HG03103 (cell line): ENCODE measurements around the gene GNAT1.

Experiments used
- ATAC-seq: cut with Tn5 transposase; IDR thresholded peaks from one replicate; pipeline ENCODE4 v1.9.1; 2021; ENCODE audit warnings: low read depth; ENCODE audit not compliant: unreplicated experiment

GNAT1 gene

DNA sequence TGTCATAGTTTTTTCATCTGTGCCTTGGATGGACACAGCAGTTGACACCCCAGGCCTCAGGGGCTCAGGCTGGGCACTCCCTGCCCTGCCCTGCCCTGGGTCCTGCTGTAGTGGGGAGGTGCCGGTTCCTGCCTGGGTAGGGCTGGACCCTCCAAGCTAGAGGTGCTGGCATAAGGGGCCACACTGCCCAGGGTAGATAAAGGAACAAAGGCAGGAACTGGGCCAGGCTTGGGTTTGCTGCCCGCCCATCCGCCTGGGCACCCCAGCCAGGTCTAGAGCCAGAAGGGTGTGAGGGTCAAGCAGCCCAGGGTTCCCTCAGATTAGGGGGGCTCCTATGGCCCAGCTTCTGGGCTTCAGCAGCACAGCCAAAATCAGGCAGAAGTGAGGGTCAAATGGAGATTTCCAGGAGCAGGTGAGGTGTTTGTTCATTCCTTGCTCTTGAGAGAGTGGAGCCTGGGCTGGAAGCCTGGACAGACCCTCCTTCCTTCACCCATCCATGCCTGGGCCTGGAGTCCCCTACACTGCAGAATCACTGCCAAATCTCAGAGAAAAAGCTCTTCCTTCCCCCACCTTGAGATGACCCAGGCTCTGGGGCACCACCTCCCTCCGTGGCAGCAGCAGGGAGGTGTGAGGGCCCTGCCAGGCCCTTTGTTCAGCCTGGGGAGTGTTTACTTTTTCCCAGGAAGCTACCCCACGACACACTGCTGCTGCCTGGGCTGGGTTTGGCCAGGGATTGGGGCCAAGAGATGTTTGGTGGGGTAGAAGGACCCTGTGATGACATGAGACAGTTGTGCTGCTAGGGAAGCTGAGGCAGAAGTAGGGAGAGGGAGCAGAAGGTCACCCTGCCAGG, 29.2 kb upstream of the GNAT1 start:
- no peak for ATAC-seq

DNA sequence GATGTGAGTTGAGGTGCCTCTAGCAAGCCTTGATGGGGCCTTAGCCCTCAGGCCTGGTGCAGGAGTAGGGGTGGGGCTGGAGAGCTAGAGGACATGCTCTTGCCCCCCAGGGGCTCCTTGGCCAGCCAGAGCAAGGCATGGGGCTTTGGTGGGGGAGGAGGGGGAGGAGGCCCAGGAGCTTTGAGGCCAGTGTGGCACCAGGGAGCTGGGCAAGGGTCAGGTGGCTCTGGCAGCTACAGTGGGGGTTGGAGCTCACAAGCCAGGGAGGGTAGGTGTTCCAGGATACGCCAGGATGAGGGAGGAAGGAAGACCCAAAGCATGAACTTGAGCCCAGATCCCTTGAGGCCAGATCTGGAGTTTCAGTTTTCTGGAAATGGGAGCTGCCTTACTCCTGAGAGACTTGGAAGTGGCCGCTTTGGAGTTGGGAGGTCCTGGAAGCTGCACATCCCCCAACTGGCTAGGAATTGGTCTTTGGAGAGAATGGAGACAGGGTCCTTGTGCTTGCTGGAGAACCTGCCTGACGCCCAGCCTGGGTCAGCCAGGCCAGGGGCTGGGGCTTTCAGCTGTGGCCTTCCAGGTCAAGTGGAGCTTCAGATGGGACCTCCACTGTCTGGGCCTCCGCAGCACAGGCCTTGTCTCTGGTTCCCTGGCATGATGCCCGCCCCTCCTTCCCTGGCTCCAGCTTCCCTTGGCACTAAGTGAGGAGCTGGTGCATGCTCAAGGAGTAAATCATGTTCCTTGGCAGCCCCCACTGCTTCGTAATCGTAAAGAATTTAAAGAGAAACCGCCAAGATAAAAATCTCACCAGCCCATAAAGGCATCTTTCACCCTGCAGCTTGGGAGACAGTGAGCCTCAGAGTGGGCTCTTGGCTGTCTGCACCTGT, 27.6 kb upstream of the GNAT1 start:
- ATAC-seq, result no peak

DNA sequence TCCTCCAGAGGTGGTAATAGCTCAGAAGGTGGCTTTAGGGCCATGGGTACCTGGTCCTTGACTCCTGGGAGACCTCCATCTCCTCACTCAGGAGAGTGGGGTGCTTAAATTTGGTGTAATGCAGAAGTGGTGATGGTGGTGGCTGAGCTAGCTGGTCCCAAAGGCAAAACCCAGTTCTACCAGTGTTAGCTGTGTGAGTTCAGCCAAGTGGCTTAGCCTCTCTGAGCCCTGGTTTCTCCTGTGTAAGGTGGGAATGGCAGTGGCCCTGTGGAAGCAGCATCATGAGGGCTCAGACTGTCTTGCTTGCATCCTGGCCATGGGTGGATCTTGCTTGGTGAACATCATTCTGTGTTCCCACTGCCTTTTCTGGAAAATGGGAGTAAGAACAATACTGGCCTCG, 26.9 kb upstream of the GNAT1 start:
- no peak for ATAC-seq

DNA sequence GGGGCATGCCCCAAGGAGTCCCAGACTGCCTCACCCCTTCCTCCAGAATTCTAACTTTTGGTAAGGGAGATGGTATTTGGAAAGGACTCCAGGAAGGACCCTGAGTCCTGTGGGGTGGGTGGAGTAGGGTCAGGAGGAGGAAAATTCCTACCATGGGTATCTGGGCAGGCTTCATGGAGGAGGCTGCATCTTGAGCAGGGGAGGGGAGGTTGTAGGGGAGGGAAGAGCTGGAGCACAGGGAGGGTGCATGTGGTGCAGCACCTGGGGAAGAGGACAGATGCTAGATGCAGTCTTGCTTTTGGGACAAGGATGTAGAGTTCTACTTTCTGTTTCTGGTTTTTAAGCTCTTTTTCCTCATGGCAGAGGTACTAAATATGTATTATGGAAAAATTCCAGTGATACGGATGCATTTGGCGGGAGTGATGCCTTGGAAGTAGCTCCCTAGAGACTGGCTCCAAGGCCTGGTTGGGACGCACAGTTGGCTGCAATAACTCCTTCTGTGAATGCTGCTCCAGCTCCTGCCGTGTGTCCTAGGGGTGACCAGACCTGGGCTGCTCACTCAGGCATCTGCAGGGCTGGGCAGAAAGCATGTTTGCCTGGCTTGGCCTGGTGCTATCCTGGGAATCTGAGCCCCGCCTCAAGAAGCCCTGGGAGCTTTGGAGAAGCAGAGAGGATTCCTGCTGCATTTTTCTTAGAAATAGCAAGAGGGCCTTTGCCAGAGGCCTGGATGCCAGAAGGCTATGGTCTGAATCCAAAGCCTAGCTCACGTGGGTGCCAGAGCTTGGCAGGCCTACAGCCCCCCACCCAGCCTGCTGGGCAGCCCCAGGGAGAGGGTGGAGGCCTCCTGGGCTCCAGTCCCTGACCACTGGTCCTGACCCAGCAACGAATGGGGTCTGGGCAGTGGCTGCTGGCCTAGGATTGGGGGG, 26.2 kb upstream of the GNAT1 start:
- no peak for ATAC-seq

DNA sequence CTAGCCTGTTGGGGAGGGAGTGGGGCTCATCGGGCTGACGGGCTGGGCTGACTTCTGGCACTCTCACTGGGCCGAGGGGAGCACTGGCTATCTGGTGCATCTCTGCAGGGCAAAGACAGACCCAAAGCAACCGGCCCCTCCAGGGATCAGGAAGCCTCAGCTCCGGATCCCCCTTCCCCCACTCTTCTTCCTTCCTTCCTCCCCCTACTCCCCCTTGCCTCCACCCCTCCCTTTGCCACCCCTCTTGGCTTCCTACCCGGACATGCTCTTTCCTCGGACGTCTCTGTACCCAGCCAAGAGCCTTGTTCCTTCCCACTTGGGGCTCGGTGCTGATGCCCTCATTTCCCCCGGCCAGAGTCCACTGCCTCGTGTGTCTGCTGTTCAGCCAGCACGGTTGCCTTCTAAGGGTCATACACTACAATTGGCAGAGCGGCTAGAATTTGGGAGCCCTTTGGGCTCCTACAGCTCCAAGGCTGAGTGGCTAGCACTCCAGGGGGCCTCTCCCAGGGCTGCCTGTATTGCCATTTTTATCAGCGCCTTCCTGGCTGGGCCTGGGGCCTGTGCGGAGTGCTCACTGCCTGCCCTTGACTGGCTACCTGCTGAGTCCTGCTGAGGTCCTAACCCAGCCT, 25.4 kb upstream of the GNAT1 start:
- ATAC-seq, result no peak

DNA sequence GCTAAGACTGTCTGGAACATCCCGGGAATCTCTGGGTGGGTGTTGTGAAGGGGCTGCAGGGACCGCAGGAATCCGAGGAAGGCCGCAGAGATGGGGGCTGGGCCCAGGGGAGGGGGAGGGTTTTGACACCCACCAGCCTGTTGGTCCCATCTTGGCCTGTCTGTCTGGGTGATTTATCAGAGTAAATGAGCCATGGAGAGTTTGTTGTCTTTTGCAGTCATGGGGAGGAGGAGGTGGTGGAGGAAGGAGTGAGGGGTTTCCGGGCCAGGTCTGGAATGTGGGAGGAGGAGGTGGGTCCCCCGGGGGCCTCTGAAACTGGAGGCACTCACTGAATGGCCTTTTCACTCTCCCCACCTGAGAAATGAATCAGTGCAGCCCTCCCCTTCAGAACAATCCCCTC, 24.8 kb upstream of the GNAT1 start:
- ATAC-seq, result no peak

DNA sequence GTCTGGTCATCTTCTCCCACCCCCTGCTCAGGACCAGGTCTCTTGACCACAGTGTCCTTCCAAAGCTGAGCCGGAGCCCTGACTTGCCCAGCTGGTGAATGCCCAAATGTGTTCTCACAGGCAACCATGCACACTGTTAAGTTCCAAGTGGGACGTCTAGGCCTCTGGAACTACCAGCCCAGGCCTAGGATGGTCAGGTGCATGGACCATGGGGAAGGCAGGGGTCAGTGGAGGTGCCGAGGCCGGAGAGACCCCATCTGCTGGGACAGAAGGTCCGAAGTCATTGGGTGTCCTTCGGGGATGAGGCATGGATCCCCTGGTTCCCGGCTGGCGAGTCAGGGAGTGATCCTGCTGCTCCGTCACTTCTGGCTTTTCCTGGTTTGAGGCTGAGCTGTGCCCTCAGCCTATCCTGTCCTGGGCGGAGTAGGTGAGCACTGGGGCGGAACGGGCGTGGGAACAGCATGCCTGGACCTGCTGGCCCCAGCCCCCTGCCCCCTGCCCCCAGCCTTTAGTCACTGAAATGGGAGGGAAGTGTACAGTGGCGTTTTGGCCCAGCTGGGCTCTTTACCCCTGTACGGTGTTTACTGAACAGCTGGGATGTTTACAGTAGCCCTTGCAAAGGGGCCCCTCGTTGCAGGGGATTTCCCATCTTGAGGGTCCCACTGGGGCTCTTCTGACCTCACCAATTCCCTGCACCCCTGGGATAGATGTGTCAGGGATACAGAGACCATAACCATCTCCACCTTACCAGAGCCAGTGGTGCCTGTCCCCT, 24.2 kb upstream of the GNAT1 start:
- no peak for ATAC-seq

DNA sequence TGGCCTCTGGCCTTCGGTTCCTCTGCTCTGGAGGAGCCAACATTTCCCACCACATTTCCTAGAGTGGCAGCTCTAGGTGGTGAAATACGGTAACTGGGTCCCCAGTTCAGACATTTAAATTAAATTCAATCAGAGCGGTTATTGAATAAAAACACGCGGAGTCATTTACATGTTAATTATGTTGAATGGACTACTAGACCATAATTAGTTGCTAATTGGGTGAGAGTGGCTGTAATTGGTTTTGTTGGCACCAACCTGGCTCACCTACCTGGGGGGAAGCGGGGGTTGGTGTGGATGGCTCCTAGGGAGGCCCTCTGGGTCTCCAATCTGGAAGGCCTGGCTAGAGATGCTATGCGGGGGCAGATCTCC, 23.6 kb upstream of the GNAT1 start:
- ATAC-seq, result no peak

DNA sequence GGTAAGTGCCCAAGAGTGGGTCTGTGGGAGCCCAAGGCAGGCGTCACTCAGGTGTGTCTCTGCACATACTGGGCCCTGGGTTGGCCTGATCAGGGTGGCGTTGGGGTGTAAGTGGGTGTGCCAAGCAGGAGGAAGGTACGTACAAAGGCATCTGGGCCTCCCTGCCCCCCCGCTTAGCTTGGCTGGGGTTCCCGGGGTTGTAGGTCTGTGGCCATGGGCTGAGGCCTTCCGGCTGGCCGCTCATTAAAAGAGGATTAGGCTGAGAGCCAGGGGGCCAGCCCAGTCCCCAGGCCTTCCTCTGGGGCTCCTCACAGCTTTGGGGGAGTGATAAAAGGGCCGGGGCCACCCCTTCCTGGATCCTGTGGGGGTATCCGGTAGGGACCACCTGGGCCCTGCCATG, 23.0 kb upstream of the GNAT1 start:
- no peak for ATAC-seq

DNA sequence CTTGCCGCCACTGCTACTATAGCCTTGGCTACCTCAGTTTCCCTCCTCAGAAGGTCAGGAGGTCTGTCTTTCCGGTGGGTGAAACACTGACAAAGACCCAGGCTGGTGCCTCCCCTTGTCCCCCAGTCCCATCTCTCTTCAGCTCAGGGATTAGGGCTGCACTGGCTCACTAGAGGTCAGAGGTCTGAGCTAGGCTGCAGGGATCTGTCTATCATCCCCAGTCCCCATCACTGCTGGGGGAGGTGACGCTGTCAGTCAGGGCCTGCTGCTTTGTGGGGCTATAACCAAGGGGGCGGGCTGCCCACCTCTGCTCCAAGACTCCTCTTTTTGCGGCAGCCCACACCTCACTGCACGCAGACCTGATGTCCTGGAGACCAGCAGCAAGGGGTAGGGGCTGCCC, 22.6 kb upstream of the GNAT1 start:
- ATAC-seq, result no peak

DNA sequence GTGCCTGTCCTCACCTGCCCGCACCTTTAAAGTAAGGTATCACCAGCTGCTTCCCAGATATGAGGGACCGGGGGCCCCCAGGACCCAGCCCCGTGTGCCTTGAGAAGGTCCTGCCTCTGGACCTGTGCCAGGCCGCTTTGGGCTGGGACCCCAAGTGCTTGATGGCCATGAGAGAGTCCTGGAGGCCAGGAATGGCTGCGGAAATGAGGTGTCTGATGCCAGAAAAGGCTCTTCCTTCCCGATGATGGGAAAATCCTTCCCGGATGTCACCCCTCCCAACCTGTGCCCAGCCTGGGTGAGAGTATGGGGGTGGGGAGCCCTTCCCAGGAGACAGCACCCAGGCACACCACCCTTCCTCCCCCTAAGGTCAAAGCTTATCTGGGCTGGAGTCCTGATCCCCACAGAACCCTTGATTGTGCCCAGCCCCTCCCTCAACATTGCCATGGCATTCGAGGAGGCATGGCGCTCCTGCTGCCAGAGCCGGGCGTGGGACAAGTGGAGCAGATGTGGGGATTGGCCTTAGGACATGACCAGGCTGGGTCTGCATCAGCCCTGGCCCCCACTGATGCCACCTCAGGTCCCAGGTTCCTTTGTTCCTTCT, 22.1 kb upstream of the GNAT1 start:
- no peak for ATAC-seq

DNA sequence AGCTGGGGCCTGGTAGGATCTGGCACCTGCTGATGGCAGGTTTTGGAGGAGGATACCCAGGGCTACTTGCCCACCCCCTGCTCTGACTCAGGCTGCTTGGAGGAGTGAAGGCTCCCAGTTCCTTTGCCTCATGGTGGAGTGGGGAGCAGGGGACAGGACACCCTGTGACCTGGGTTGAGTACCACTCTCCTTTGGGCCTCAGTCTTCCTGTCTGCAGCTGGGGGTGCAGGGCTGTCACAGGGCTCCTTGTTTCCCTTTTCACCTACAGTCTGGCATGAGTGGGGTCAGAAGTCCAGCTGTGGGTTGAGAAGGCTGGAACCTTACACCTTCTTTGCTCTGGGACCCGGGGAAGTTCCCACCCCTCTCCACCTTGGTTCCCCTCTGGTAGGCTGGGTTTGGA, 21.6 kb upstream of the GNAT1 start:
- ATAC-seq, result no peak

DNA sequence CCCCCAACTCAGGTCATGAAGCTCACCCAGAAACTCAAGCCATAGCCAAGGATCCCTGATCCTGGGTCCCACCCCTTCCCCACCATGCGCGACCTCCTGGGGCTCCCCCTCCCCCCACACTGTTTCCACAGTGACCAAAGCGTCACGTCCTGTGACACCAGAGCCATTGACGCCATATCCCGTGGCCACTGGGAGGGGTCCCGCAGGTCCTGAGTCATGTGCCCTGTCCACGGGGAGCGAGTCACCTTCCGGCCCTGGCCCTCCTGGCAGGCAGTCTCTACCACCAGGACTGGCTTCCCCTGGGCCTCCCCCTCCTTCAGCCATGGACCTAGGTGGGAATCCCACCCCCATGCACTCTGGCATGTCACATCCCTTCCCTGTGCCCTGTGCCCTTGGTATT, 20.7 kb upstream of the GNAT1 start:
- ATAC-seq, result no peak

DNA sequence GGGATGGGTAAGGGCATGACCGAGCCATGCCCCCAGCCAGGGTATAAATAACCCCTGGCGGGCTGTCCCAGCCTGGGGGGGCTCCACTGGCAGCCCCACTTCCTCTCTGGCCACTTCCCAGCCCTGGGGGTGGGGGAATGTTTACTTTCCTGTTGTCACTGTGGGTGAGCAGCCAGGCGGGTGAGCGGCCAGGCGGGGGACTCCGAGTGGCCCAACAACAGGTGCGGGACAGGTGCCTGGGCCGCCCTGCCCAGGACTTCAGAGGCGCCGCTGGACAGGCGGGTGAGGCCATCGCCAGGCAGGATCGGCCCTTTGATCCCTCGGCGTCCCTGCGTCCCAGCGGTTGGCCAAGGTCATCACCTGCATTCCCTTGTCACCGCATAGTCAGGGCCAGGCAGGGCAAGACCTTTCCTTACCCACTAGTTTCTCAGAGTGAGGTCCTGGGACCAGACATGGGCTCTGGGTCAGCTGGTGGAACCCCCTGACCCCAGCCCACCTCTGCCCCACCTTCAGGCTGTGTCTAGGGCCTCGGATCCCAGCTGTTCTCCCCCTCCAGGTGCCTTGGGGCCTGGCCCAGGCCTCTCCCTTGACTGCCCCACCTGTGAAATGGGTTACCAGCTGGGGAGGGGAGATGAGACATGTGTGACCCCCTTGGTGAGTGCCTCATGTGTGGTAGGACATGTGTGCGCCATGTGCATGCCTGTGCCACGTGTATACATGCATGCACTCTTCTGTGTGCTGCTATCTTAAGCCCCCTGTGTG, 19.7 kb upstream of the GNAT1 start:
- ATAC-seq, result no peak

DNA sequence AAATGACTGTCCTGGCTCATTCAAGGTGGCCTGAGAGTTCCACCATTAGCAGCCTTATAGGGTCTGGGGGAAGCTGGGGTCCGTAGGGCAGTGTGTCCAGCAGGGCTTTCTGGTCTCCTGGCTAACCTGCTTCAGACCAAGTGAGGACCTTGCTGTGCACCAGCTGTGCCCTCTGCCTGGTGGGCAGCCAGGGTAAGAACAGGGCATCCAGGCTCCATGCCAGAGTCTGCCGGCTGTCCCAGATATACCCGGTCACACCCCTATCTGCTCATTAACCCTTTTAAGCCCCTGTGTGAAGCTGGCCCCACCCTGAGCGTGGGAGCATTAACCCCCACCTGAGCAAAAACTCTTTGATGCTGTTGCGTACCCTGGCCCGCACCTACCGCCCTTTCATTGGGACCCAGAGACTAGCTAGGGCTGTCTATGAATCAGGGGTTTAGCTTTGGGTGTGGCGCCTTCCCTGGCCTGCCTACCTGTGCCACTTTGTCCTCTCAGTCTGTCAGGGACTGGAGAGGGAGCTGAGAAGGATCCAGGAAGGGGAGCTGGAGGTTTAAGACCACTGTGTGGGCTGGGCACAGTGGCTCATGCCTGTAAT, 18.7 kb upstream of the GNAT1 start:
- ATAC-seq, result no peak

DNA sequence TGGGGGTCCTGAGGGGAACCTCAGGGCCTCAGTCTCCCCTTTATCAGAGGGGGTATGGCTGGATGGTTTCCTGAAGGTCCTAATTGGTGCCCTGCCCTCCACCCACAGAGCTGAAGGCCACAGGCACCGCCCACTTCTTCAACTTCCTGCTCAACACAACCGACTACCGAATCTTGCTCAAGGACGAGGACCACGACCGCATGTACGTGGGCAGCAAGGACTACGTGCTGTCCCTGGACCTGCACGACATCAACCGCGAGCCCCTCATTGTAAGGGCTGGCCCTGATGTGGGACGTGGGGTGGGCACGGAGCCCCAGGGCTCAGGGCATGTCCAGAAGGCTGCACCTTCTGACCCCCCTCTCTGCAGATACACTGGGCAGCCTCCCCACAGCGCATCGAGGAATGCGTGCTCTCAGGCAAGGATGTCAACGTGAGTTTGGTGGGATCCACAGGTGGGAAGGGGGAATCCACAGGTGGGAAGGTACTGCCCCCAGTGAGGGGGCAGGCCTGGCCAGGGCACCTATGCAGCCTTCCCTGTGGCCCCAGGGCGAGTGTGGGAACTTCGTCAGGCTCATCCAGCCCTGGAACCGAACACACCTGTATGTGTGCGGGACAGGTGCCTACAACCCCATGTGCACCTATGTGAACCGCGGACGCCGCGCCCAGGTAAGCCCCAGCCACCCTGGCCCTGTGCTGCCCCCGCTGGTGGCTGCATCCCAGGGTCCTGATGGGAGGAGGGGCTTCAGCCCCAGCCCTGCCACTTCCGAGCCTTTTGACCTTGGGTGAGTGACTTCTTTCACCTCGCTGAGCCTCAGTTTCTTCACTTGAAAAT, 17.5 kb upstream of the GNAT1 start:
- no peak for ATAC-seq

DNA sequence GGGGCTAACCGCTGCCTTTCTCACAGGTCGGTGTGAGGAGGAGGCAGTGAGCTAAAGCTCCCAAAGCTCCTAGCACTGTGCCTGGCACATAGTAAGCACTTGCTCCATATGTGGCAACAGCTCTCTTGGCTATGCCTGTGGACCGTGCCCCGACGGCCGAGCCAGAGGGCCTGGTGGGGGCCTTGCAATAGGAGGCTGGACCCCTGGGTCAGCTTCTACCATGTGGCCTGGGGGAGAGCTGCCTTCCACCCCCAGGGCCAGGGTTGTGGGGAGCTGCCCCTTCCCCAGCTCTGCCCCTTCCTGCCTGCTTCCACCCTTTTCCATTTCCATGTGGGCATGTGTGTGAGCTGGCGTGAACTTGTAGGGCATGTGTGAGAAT, 16.9 kb upstream of the GNAT1 start:
- no peak for ATAC-seq
